CD4-positive, alpha-beta memory T cell (primary cell): Measurements from ENCODE around the gene COPZ2. TPM values are rescaled to one million over a fixed set of nuclear protein-coding genes. Genes with fewer than 3 reads are reported as not detected.

Experiments
- CTCF ChIA-PET: fragments of 350-600 bp; sonication (Branson Sonifier 250); formaldehyde crosslinking; loops from one replicate; lab custom pipeline; 2021; ENCODE audit warnings: inconsistent platforms; ENCODE audit not compliant: partially characterized antibody; lab: Charles Lee
- POLR2A ChIA-PET: fragments of 350-600 bp; sonication (Branson Sonifier 250); formaldehyde crosslinking; loops from one replicate; lab custom pipeline; 2021; ENCODE audit not compliant: partially characterized antibody; lab: Charles Lee
- DNase-seq, 5 donors: peaks; one replicate each; pipeline versions ENCODE4 v3.0.0 to v3.0.0-alpha.2; 2020 to 2022; ENCODE audit warnings: mixed read lengths in 1 of 5
- H3K27ac ChIP-seq: one replicate; pipeline ENCODE4 v1.7.0; 2013; ENCODE audit warnings: low read depth, low read length
- H3K27me3 ChIP-seq: 2 replicates; pipeline ENCODE4 v1.7.0; 2013; ENCODE audit warnings: mild to moderate bottlenecking, low read length, moderate library complexity; ENCODE audit not compliant: insufficient read depth
- H3K36me3 ChIP-seq: 2 replicates; pipeline ENCODE4 v1.7.0; 2013; ENCODE audit warnings: mild to moderate bottlenecking, low read length, moderate library complexity; ENCODE audit not compliant: insufficient read depth
- H3K4me1 ChIP-seq: 2 replicates; pipeline ENCODE4 v1.7.0; 2013; ENCODE audit warnings: mild to moderate bottlenecking, low read length, moderate library complexity; ENCODE audit not compliant: insufficient read depth
- H3K4me3 ChIP-seq, 2 donors: one replicate each; pipeline ENCODE4 v1.7.0; 2013; ENCODE audit warnings: low read length in 2 of 2, mild to moderate bottlenecking in 1 of 2
- H3K9me3 ChIP-seq, 2 donors: one replicate each; pipeline ENCODE4 v1.7.0; 2013; ENCODE audit warnings: low read length in 2 of 2, control low read depth in 1 of 2; ENCODE audit not compliant: control insufficient read depth in 1 of 2
- H3K27ac Mint-ChIP-seq, 7 donors: one replicate each; pipeline ENCODE4 v1.8.0; 2020 to 2021; ENCODE audit warnings: mixed read lengths in 7 of 7, mild to moderate bottlenecking in 6 of 7, inconsistent platforms in 3 of 7, moderate library complexity in 3 of 7
- H3K27me3 Mint-ChIP-seq, 2 donors: one replicate each; pipeline ENCODE4 v1.8.0; 2020 to 2021; ENCODE audit warnings: mixed read lengths in 2 of 2
- H3K36me3 Mint-ChIP-seq, 2 donors: one replicate each; pipeline ENCODE4 v1.8.0; 2020 to 2021; ENCODE audit warnings: mixed read lengths in 2 of 2, inconsistent platforms in 1 of 2, mild to moderate bottlenecking in 1 of 2
- H3K4me1 Mint-ChIP-seq, 4 donors: one replicate each; pipeline ENCODE4 v1.8.0; 2020 to 2021; ENCODE audit warnings: mixed read lengths in 4 of 4, mild to moderate bottlenecking in 1 of 4
- H3K4me3 Mint-ChIP-seq, 8 donors: one replicate each; pipeline ENCODE4 v1.8.0; 2020 to 2021; ENCODE audit warnings: mixed read lengths in 8 of 8, mild to moderate bottlenecking in 7 of 8, moderate library complexity in 6 of 8, inconsistent platforms in 3 of 8
- H3K9me3 Mint-ChIP-seq, 8 donors: one replicate each; pipeline ENCODE4 v1.8.0; 2020 to 2021; ENCODE audit warnings: mixed read lengths in 8 of 8, mild to moderate bottlenecking in 5 of 8, inconsistent platforms in 3 of 8, moderate library complexity in 1 of 8
- intact Hi-C: fragments of 100-400 bp; cut with micrococcal nuclease; formaldehyde crosslinking; loops from one replicate; pipeline ENCODE4 v1.15.1; 2023
- polyA plus RNA-seq, 2 donors: library from polyadenylated mRNA; unstranded; fragments of 300-500 nt; fragmentation: Illumina TruSeq; gene quantifications; one replicate each; pipeline ENCODE4 v1.2.3, GENCODE V29; 2021
- total RNA-seq, 2 experiments: library from RNA; stranded (reverse); gene quantifications; one replicate each; pipeline ENCODE4 v1.2.3, GENCODE V29; 2021

COPZ2 gene
- total and polyA plus RNA-seq, 4 experiments from 2014 or later, result 1.6 to 2.0 (median 1.9) TPM

DNA sequence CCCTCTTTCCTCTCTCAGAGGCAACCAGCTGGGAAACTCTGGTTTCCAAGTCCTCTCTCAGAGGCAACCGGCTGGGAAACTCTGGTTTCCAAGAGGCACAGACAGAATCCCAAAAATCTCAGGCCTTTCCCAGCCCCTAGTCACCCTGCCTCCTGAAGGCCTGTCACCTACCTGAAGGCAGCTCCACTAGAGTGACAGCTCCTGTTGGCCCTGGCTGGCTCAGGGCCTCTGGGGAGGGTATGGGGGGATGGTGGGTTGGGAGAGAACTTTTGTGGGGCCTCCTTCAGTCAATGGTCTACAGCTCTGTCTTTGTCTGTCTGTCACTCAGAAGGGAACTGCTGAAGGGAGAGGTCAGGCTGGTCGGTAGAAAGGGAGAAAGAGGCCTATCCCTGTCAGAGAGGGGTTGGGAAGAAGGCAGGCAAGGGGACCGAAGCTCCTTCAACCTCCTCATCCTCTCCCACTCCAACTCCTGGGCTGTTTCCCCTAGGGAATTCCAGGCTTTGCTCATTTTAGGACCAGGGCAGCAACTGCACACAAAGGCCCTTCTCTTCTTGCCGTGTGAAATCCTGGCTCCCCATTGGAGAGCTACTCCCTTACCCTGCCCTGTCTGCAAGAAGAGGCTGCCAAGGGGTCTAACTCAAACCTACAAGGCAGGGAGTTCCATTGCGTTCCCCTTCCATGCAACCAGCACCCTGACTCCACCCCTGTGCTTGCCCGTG, 23.6 kb downstream of the COPZ2 start:
- DNase-seq, result no peak
- peak overlapping the region in 2 of 8 donors; percentile 15 to 32 for H3K4me3 Mint-ChIP-seq
- peaks cover 20 to 34% of the 10 kb centered on the region in 2 donors for H3K27me3 Mint-ChIP-seq
- Histone ChIP-seq H3K9me3 (no peaks in the 10 kb centered on the region), H3K27me3 (peaks cover 11% of the 10 kb centered on the region), H3K4me3 (no peak overlapping the region), H3K4me1 (peaks cover 8% of the 10 kb centered on the region), H3K27ac (no peak overlapping the region), H3K36me3 (no peaks in the 10 kb centered on the region)
- H3K27ac Mint-ChIP-seq, result no peak overlapping the region
- ChIA-PET POLR2A (interaction anchor here (1.6 kb wide), 1 partner anchor 31 kb away, joined by 3 read pairs; no protein-coding TSS in a partner anchor), CTCF (interaction anchor here (0.7 to 2.1 kb wide), 4 partner anchors 12 to 67 kb away, joined by 3 to 12 read pairs (median 4); no protein-coding TSS in a partner anchor)
- H3K9me3 Mint-ChIP-seq, result peaks cover 0 to 2% (median 0%) of the 10 kb centered on the region in 8 donors
- no peaks in the 10 kb centered on the region for H3K36me3 Mint-ChIP-seq
- intact Hi-C loops, result no loop called here
- H3K4me1 Mint-ChIP-seq, result peaks cover 13 to 20% (median 17%) of the 10 kb centered on the region in 4 donors

DNA sequence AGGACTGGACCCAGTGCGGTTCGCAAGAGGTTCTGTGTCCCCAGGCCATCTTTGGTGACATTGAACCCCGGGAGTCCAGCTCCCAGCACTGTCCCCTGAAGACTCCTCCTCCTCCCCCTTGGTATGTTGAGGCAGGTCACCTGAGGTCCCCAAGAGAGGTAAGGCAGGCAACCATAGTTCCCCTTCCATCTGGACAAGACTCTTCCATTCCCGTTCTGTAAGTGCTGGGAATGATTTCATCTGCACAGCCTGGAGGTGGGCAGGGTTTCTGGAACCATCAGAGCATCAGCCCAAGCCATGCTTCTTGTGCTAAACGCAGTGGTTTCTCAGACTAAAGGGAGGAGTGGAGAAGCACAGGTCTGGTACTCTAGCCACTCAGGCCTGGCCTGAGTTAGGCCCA, 24.9 kb downstream of the COPZ2 start:
- intact Hi-C loops, result no loop called here
- H3K27me3 Mint-ChIP-seq, result peaks cover 22 to 37% of the 10 kb centered on the region in 2 donors

DNA sequence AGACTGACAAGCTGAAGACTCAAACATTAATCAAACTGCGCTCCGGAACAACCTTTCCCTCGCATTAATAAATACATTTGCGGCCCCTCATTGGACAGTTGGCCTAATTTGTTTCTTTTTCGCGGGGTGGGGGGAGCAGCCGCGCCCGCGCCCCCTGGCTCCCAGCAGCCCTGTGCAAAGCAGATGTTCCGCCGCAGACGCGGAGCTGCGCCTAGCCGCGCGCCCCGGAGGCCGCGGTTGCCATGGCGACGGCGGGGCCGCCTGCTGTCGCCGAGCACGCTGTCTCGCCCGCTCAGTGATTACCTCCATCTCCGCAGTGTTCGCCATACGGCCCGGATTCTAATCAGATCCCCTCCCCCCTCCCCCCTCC, 25.5 kb downstream of the COPZ2 start:
- Mint-ChIP-seq H3K4me3 (peak overlapping the region; percentile 76 to 92 (median 84)), H3K27ac (peak overlapping the region in 1 of 7 donors; percentile 77)
- POLR2A ChIA-PET, result interaction anchor here (2.0 kb wide), 1 partner anchor 41 kb away, joined by 12 read pairs; the partner anchor contains the start of gene CDK5RAP3

More for the DNA sequence above, 24.9 kb downstream of the COPZ2 start:
- DNase-seq, result no peak
- ChIA-PET POLR2A (interaction anchor here (2.0 kb wide), 1 partner anchor 42 kb away, joined by 12 read pairs; the partner anchor contains the start of gene CDK5RAP3), CTCF (interaction anchor here (0.7 to 2.9 kb wide), 7 partner anchors 8 to 170 kb away, joined by 3 to 22 read pairs (median 4); partner anchors contain the start of gene CDK5RAP3)
- no peak overlapping the region for H3K27ac ChIP-seq
- peaks cover 11% of the 10 kb centered on the region for H3K27me3 ChIP-seq
- no peaks in the 10 kb centered on the region for H3K9me3 ChIP-seq
- no peak overlapping the region for H3K4me3 ChIP-seq
- peak overlapping the region in 7 of 8 donors; percentile 35 to 80 (median 59) for H3K4me3 Mint-ChIP-seq
- no peaks in the 10 kb centered on the region for H3K36me3 ChIP-seq
- H3K27ac Mint-ChIP-seq, result peak overlapping the region in 3 of 7 donors; percentile 3 to 68 (median 15)
- H3K9me3 Mint-ChIP-seq, result peaks cover 0 to 2% (median 0%) of the 10 kb centered on the region in 8 donors
- peaks cover 8% of the 10 kb centered on the region for H3K4me1 ChIP-seq
- peaks cover 12 to 18% (median 15%) of the 10 kb centered on the region in 4 donors for H3K4me1 Mint-ChIP-seq
- no peaks in the 10 kb centered on the region for H3K36me3 Mint-ChIP-seq

GRCh38 chr17:48011405-48012150, 26.0 kb downstream of the COPZ2 start:
- no peaks in the 10 kb centered on the region for H3K9me3 Mint-ChIP-seq

More for the DNA sequence above, 25.5 kb downstream of the COPZ2 start:
- intact Hi-C loops, result no loop called here
- Histone ChIP-seq H3K27ac (no peak overlapping the region), H3K36me3 (no peaks in the 10 kb centered on the region), H3K4me3 (peak overlapping the region in 1 of 2 donors; percentile 36), H3K27me3 (peaks cover 11% of the 10 kb centered on the region), H3K4me1 (peaks cover 8% of the 10 kb centered on the region), H3K9me3 (no peaks in the 10 kb centered on the region)
- peaks cover 22 to 39% of the 10 kb centered on the region in 2 donors for H3K27me3 Mint-ChIP-seq
- no peaks in the 10 kb centered on the region for H3K36me3 Mint-ChIP-seq
- peaks cover 9 to 18% (median 14%) of the 10 kb centered on the region in 4 donors for H3K4me1 Mint-ChIP-seq
- H3K9me3 Mint-ChIP-seq, result peaks cover 0 to 2% (median 0%) of the 10 kb centered on the region in 8 donors
- CTCF ChIA-PET, result interaction anchor here (0.7 to 2.9 kb wide), 8 partner anchors 9 to 170 kb away, joined by 3 to 22 read pairs (median 4); partner anchors contain the start of gene CDK5RAP3
- DNase-seq, result peak; percentile 54 to 71 (median 69)

DNA sequence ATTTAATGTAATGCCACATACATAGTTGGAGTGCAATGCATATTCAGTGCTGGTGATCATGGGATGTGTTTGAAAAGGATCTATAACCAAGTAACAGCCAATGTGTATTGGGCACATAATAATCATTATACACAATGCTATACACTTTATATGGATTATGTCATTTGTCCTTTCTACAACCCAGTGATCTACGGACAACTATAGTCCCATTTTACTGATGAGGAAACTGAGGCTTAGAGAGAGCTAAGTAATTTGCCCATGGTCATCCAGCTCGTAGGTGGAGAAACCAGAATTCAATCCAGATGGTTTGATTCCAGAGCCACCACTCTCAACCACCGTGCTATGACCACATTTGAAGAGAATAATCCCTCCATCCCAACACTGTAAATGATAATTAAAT, 27.4 kb downstream of the COPZ2 start:
- peaks cover 8% of the 10 kb centered on the region for H3K4me1 ChIP-seq
- H3K36me3 Mint-ChIP-seq, result no peaks in the 10 kb centered on the region
- H3K36me3 ChIP-seq, result no peaks in the 10 kb centered on the region
- no peak for DNase-seq
- CTCF ChIA-PET, result interaction anchor here (0.8 to 2.9 kb wide), 9 partner anchors 10 to 167 kb away, joined by 3 to 22 read pairs (median 4); partner anchors contain the start of gene CDK5RAP3
- intact Hi-C loops, result no loop called here
- H3K27ac ChIP-seq, result no peak overlapping the region
- POLR2A ChIA-PET, result no interaction called here
- H3K4me3 Mint-ChIP-seq, result no peak overlapping the region
- H3K4me1 Mint-ChIP-seq, result peaks cover 8 to 18% (median 13%) of the 10 kb centered on the region in 4 donors
- H3K27ac Mint-ChIP-seq, result no peak overlapping the region
- H3K27me3 ChIP-seq, result peaks cover 11% of the 10 kb centered on the region
- no peak overlapping the region for H3K4me3 ChIP-seq
- no peaks in the 10 kb centered on the region for H3K9me3 ChIP-seq
- H3K9me3 Mint-ChIP-seq, result no peaks in the 10 kb centered on the region
- H3K27me3 Mint-ChIP-seq, result peaks cover 22 to 44% of the 10 kb centered on the region in 2 donors

More at GRCh38 chr17:48011405-48012150, 26.0 kb downstream of the COPZ2 start:
- ChIA-PET CTCF (interaction anchor here (0.7 to 2.9 kb wide), 13 partner anchors 9 to 170 kb away, joined by 3 to 22 read pairs (median 4); partner anchors contain the start of gene CDK5RAP3), POLR2A (interaction anchor here (1.0 to 2.0 kb wide), 3 partner anchors 14 to 116 kb away, joined by 3 to 12 read pairs (median 3); partner anchors contain the start of gene CDK5RAP3)
- Mint-ChIP-seq H3K27ac (peak overlapping the region in 3 of 7 donors; percentile 11 to 85 (median 77)), H3K36me3 (no peaks in the 10 kb centered on the region), H3K4me1 (peaks cover 9 to 18% (median 14%) of the 10 kb centered on the region in 4 donors), H3K27me3 (peaks cover 22 to 42% of the 10 kb centered on the region in 2 donors), H3K4me3 (peak overlapping the region; percentile 76 to 92 (median 84))
- H3K4me3 ChIP-seq, result peak overlapping the region in 1 of 2 donors; percentile 36
- peaks cover 11% of the 10 kb centered on the region for H3K27me3 ChIP-seq
- H3K9me3 ChIP-seq, result no peaks in the 10 kb centered on the region
- peak; percentile 25 to 51 (median 42) for DNase-seq
- peaks cover 8% of the 10 kb centered on the region for H3K4me1 ChIP-seq
- no peak overlapping the region for H3K27ac ChIP-seq
- no peaks in the 10 kb centered on the region for H3K36me3 ChIP-seq
- intact Hi-C loops, result loop anchor here (1.0 kb wide), 1 partner anchor 13 kb away; no protein-coding TSS in a partner anchor

DNA sequence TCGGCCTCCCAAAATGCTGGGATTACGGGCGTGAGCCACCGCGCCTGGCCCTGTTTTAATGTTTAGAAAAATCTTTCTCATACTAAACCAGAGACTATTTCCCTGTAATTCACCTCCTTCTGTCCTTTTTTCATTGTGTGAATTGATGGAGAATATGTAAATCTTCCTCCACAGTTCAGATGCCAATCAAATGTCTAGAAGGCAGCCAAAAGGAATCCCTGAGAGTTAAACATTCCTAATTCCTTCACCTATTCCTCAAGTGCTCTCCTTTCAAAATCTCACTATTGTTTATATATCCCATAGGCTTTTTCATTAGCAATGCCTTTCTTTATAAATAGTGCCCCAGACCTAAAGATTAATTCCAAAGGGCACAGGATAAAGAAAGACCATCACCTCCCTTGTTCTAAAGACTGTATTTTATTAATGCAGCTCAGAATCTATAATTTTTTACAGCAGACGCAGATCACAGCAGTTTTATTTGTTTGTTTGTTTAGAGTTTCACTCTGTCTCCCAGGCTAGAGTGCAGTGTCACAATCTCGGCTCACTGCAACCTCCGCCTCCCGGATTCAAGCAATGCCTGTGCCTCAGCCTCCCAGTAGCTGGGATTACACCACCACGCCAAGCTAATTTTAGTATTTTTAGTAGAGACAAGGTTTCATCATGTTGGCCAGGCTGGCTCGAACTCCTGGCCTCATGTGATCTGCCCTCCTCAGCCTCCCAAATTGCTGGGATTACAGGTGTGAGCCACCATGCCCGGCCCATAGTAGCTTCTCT, 30.5 kb downstream of the COPZ2 start:
- Mint-ChIP-seq H3K27me3 (peaks cover 21 to 39% of the 10 kb centered on the region in 2 donors), H3K9me3 (no peaks in the 10 kb centered on the region), H3K27ac (no peak overlapping the region), H3K4me1 (peaks cover 6 to 11% (median 10%) of the 10 kb centered on the region in 4 donors), H3K36me3 (no peaks in the 10 kb centered on the region), H3K4me3 (no peak overlapping the region)
- Histone ChIP-seq H3K4me3 (no peak overlapping the region), H3K4me1 (peaks cover 11% of the 10 kb centered on the region), H3K36me3 (no peaks in the 10 kb centered on the region), H3K9me3 (no peaks in the 10 kb centered on the region), H3K27ac (no peak overlapping the region), H3K27me3 (peaks cover 11% of the 10 kb centered on the region)
- ChIA-PET CTCF (interaction anchor here (1.4 kb wide), 1 partner anchor 72 kb away, joined by 4 read pairs; no protein-coding TSS in a partner anchor), POLR2A (no interaction called here)
- intact Hi-C loops, result no loop called here
- DNase-seq, result no peak
